ENCODE measurements around the gene ZNF780B.

DNA sequence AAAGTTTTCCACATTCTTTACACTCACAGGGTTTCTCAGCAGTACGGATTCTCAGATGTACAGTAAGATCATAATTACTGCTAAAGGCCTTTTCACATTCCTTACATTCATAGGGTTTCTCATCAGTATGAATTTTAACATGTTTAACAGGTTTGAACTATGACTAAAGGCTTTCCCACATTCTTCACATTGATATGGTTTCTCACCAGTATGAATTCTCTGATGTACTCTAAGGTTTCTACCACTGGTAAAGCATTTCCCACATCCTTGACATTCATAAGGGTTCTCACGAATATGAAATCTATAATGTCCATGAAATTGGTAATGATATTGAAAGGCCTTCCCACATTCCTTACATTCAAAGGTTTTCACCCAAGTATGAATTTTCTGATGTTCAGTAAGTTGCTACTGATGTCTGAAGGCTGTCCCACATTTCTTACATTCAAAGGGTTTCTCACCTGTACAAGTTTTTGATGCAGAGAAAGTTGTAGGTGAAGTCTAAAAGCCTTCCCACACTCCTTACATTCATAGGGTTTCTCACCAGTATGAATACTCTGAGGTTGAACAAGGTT is 22.0 kb downstream of the ZNF780B start:
- TF ChIP-seq, protein P1, sequence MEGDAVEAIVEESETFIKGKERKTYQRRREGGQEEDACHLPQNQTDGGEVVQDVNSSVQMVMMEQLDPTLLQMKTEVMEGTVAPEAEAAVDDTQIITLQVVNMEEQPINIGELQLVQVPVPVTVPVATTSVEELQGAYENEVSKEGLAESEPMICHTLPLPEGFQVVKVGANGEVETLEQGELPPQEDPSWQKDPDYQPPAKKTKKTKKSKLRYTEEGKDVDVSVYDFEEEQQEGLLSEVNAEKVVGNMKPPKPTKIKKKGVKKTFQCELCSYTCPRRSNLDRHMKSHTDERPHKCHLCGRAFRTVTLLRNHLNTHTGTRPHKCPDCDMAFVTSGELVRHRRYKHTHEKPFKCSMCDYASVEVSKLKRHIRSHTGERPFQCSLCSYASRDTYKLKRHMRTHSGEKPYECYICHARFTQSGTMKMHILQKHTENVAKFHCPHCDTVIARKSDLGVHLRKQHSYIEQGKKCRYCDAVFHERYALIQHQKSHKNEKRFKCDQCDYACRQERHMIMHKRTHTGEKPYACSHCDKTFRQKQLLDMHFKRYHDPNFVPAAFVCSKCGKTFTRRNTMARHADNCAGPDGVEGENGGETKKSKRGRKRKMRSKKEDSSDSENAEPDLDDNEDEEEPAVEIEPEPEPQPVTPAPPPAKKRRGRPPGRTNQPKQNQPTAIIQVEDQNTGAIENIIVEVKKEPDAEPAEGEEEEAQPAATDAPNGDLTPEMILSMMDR (IDR thresholded peaks at IDR 0.05): no peak
- TF ChIP-seq POLR2A (IDR thresholded peaks at IDR 0.05): no peak
- TF ChIP-seq EP300 (IDR thresholded peaks at IDR 0.05): no peak
